Activated naive CD8-positive, alpha-beta T cell treated with anti-CD3 and anti-CD28 coated beads, Interleukin-2, amount 50 U/mL, for 24 hours (primary cell): Measurements from ENCODE around the gene METTL16.

ENCODE experiments used
- ATAC-seq: fragments of 150-1000 bp; cut with Tn5 transposase; one replicate; pipeline ENCODE4 v1.10.0; 2021
- DNase-seq: peaks from one replicate; pipeline ENCODE4 v3.0.0; 2021
- H3K27ac Mint-ChIP-seq: one replicate; pipeline ENCODE4 v1.8.0; 2021; ENCODE audit warnings: mild to moderate bottlenecking, mixed read lengths
- H3K27me3 Mint-ChIP-seq: one replicate; pipeline ENCODE4 v1.8.0; 2021; ENCODE audit warnings: mixed read lengths
- H3K36me3 Mint-ChIP-seq: one replicate; pipeline ENCODE4 v1.8.0; 2021; ENCODE audit warnings: low read depth, mixed read lengths
- H3K4me1 Mint-ChIP-seq: one replicate; pipeline ENCODE4 v1.8.0; 2021; ENCODE audit warnings: mixed read lengths
- H3K4me3 Mint-ChIP-seq: one replicate; pipeline ENCODE4 v1.8.0; 2021; ENCODE audit warnings: mild to moderate bottlenecking, moderate library complexity, mixed read lengths
- H3K9me3 Mint-ChIP-seq: one replicate; pipeline ENCODE4 v1.8.0; 2021; ENCODE audit warnings: mixed read lengths

The METTL16 gene

DNA sequence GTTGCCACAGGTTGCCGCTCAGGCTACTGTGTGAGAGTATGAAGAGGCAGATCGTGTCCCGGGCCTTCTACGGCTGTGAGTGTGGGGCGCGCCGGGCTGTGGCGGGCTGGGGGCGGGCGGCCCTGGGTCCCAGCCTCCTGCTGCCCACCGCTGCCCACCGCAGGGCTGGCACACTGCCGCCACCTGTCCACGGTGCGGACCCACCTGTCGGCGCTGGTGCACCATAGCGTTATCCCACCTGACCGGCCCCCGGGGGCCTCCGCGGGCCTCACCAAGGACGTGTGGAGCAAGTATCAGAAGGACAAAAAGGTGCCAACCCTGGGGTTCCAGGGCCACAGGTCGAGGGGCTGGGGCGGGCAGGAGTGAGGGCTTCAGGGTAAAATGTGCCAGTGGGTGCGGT is 139.5 kb downstream of the METTL16 start:
- no peaks in the 10 kb centered on the region for H3K36me3 Mint-ChIP-seq
- no peaks in the 10 kb centered on the region for H3K4me1 Mint-ChIP-seq
- no peak for ATAC-seq

DNA sequence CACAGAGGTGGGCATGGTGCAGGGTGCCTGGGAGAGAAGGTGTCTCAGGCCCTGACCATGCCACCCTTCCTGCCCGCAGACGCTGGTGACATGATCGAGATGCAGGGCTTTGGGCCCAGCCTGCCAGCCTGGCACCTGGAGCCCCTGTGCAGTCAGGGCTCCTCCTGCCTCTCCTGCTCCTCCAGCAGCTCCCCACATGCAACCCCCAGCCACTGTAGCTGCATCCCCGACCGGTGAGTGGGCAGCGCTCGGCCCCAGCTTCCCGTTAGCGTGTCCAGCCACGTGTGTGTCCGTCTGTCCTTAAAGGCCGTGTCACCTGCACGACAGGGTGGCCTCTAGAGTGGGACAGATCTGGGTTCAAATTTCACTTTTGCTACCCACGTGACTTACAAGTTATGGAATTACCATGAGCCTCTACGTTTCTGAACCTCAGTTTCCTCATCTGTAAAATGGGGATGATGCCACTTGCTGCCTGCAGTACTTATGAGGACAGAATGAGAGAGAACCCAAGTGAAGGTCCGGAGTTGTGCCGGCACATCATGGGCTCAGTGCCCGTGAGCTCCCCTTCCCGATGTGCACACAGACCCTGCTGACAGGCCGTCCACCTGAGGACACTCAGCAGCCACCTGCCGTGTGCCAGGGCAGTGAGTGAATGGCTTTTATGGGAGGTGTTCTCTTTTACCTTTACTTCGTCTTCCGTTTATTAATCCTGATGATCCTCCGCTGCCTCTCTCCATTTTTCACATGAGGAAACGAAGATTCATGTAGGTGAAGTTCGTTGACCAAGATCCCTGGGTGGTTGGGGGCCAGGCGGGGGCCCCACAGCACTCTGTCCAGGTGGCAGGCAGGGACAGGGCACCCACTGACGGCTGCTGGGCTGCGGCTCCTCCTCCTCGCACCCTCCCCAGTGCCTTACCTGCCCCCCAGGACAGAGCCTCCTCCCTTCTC is 140.2 kb downstream of the METTL16 start:
- ATAC-seq = no peak
- H3K27ac Mint-ChIP-seq = no peak overlapping the region
- no peaks in the 10 kb centered on the region for H3K4me1 Mint-ChIP-seq
- no peaks in the 10 kb centered on the region for H3K9me3 Mint-ChIP-seq
- no peak for DNase-seq
- no peaks in the 10 kb centered on the region for H3K27me3 Mint-ChIP-seq
- no peak overlapping the region for H3K4me3 Mint-ChIP-seq
- H3K36me3 Mint-ChIP-seq = no peaks in the 10 kb centered on the region

More for the DNA sequence above, 139.5 kb downstream of the METTL16 start:
- Mint-ChIP-seq H3K27ac (no peak overlapping the region), H3K27me3 (no peaks in the 10 kb centered on the region), H3K9me3 (no peaks in the 10 kb centered on the region), H3K4me3 (no peak overlapping the region)
- no peak for DNase-seq

DNA sequence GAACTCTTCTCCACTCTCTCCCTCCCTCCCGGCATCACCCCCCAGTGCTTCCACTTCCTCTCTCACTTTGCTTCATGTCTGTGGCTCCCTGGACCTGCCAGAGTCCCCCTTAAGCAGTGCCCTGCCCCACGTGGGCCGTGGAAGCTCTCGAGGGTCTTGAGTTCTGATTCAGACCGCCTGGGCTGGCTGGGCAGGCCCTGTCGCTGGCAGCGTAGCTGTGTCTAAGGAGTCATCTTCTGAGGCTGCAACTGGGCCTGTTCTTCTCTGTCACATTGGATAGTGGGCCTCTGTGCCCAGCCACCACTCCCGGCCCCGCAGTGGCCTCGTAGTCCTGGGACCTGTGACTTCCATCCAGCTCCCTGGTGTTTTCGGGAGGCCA is 141.5 kb downstream of the METTL16 start:
- H3K27ac Mint-ChIP-seq = no peak overlapping the region
- H3K4me3 Mint-ChIP-seq = no peak overlapping the region
- no peaks in the 10 kb centered on the region for H3K9me3 Mint-ChIP-seq
- H3K36me3 Mint-ChIP-seq = no peaks in the 10 kb centered on the region
- ATAC-seq (no peak), DNase-seq (no peak)
- no peaks in the 10 kb centered on the region for H3K4me1 Mint-ChIP-seq
- no peaks in the 10 kb centered on the region for H3K27me3 Mint-ChIP-seq

DNA sequence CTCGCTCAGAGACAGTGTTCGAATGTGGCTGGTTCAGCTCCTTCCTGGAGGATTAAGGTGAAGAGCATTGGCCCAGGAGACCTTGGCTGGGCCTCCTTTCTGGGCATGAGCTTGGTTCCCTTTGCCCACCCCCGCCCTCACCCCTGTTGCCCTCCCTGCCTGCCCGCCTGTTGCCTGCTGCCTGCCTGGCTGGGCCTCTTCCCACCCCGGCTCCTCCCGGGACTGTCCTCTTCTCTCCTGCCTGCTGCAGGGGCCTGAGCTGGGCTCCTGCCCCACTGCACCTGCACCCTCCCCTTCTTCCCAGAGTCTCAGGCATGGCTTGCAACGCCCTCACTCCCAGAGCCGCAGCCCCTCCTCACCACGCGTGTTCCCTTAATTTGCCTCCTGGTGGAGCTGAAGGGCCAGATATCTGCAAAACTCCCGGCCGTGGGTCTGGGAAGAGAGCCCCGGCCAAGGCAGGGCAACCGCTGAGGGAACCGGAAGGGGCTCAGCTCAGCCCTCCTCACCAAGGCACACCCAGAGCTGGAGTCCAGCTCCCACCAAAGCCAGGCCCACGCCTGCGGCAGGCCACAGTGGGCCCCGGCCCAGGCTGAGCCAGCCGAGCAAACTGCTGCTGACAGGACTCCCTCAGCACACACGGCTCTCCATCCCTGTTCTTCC is 142.0 kb downstream of the METTL16 start:
- Mint-ChIP-seq H3K4me1 (no peaks in the 10 kb centered on the region), H3K4me3 (no peak overlapping the region), H3K36me3 (no peaks in the 10 kb centered on the region), H3K9me3 (no peaks in the 10 kb centered on the region), H3K27ac (no peak overlapping the region), H3K27me3 (no peaks in the 10 kb centered on the region)
- no peak for DNase-seq
- ATAC-seq = no peak

DNA sequence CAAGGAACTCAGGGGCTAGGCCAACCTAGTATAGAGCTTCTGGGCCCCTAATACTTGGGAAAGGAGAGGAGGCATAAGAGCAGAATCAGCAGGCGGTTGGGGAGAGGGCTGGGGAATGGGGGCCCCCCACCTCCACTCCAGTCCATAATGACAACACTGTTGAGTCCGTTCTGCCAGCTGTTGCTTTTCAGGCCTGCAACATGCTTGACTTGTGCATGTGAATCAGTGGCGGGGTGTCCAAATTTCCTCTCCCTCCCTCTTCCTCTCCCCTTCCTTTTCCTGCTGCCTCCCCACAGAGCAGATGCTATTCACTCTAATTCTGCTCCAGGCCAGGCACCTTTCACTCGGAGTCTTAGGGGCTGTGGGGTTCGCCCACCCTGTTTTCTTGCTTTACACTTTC is 142.6 kb downstream of the METTL16 start:
- Mint-ChIP-seq H3K4me1 (no peaks in the 10 kb centered on the region), H3K9me3 (no peaks in the 10 kb centered on the region), H3K27ac (no peak overlapping the region), H3K36me3 (no peaks in the 10 kb centered on the region), H3K27me3 (no peaks in the 10 kb centered on the region), H3K4me3 (no peak overlapping the region)
- DNase-seq = no peak
- no peak for ATAC-seq

DNA sequence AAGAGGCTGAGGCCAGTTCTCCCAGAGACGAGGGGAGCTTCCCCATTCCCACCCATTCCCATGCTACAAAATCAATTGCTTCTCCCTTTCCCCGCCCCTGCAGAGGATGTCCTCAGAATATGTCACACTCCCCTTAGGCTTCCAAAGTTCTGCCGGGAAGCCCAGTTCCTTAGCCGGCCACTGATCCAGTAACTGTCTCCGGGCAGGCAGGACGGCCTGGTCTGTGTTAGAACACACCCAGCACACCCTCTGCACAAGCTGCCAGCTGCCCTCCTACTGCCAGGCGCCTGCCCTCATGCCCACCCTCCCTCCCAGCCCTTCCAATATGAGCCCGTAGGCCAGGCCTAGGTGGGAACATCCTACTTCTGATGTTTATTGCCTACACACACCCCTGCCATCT is 143.3 kb downstream of the METTL16 start:
- no peak overlapping the region for H3K27ac Mint-ChIP-seq
- DNase-seq = no peak
- H3K4me1 Mint-ChIP-seq = no peaks in the 10 kb centered on the region
- H3K9me3 Mint-ChIP-seq = no peaks in the 10 kb centered on the region
- no peaks in the 10 kb centered on the region for H3K27me3 Mint-ChIP-seq
- H3K36me3 Mint-ChIP-seq = no peaks in the 10 kb centered on the region
- no peak overlapping the region for H3K4me3 Mint-ChIP-seq
- ATAC-seq = no peak

DNA sequence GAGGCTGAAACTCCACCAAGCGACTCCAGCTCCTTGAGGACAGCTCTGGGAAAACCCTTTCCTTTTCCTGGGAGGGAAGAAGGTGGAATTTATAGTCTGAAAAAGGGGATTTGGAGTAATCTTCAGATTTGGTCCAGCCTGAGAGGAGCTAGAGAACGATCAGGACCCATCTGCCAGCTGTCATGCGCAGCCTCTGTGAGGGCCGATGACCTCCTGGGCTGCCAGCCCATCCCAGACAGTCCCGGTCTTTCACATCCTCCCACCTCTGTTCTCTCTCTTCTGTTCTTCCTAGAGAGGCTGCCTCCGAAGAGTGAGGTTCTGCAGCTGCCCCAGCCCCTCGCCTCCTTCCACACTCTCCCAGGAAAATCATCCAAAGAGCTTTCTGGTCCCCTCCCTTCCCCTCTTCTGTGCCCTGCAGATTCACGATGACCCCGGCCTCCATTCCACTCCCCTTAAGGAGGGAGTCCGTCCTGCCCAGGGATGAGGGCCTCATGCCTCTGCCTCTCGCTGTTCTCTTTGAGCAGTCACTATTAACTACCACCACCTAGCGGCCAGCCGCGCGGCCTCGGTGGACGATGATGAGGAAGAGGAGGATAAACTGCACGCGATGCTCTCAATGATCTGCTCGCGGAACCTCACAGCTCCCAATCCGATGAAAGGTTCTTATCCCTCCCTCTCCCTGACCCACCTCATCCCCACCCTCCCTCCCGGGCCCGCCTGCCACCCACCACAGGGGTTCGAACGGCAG is 144.8 kb downstream of the METTL16 start:
- DNase-seq (no peak), ATAC-seq (no peak)
- Mint-ChIP-seq H3K4me3 (no peak overlapping the region), H3K4me1 (no peaks in the 10 kb centered on the region), H3K27me3 (no peaks in the 10 kb centered on the region), H3K9me3 (no peaks in the 10 kb centered on the region), H3K27ac (no peak overlapping the region), H3K36me3 (peaks cover 2% of the 10 kb centered on the region)
